Osteocyte (in vitro differentiated cells): ENCODE results near the gene DUSP14. TPM values are rescaled to one million over a fixed set of nuclear protein-coding genes. Genes with fewer than 3 reads are reported as not detected.

Source experiments
- DNase-seq: peaks from one replicate; pipeline ENCODE4 v3.0.0; 2021; ENCODE audit warnings: mixed read lengths; ENCODE audit not compliant: unreplicated experiment; ENCODE audit errors: extremely low spot score
- H3K27ac Mint-ChIP-seq: one replicate; pipeline ENCODE4 v1.8.0; 2021; ENCODE audit warnings: mild to moderate bottlenecking, mixed read lengths; ENCODE audit not compliant: unreplicated experiment
- H3K27me3 Mint-ChIP-seq: one replicate; pipeline ENCODE4 v1.8.0; 2021; ENCODE audit warnings: mixed read lengths; ENCODE audit not compliant: unreplicated experiment
- H3K36me3 Mint-ChIP-seq: one replicate; pipeline ENCODE4 v1.8.0; 2021; ENCODE audit warnings: mixed read lengths; ENCODE audit not compliant: unreplicated experiment
- H3K4me1 Mint-ChIP-seq: one replicate; pipeline ENCODE4 v1.8.0; 2021; ENCODE audit warnings: mixed read lengths; ENCODE audit not compliant: unreplicated experiment
- H3K4me3 Mint-ChIP-seq: one replicate; pipeline ENCODE4 v1.8.0; 2021; ENCODE audit warnings: mild to moderate bottlenecking, moderate library complexity, mixed read lengths; ENCODE audit not compliant: unreplicated experiment
- H3K9me3 Mint-ChIP-seq: one replicate; pipeline ENCODE4 v1.8.0; 2021; ENCODE audit warnings: mixed read lengths; ENCODE audit not compliant: unreplicated experiment
- total RNA-seq: library from RNA; stranded (reverse); gene quantifications from 2 replicates; pipeline ENCODE4 v1.2.1, GENCODE V29; 2021
- TF ChIP-seq, protein P1 (sequence below): fragments of 200-600 bp; sonication (generic); IDR thresholded peaks from 2 replicates; pipeline ENCODE4 v1.5.0; 2021; ENCODE audit warnings: antibody characterized with exemption, mild to moderate bottlenecking, moderate library complexity

The DUSP14 gene
- total RNA-seq, 1 donor from 2014 or later, result 35.7 TPM

DNA sequence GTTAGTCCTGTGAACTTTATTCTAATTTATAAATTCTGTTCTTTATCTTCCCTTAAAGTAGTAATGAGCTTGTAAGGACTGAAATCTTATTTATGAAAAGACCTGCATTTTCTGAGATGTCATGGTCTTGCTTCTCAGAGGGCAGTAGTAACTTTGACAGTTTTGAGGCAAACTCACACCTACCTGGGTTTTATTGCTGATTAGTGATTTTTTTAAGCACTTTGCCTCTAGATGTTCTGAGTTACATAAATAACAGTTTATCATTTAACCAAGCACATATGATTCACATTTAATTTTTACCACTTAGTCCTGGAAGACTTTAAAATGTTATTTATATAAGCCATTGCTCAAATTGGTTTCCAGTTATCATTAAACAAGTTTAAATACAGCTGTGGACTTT lies 10.7 kb downstream of the DUSP14 start:
- H3K4me3 Mint-ChIP-seq, result no peak overlapping the region
- DNase-seq, result no peak
- no peaks in the 10 kb centered on the region for H3K36me3 Mint-ChIP-seq
- no peaks in the 10 kb centered on the region for H3K9me3 Mint-ChIP-seq
- peaks cover 12% of the 10 kb centered on the region for H3K4me1 Mint-ChIP-seq
- TF ChIP-seq, protein P1, sequence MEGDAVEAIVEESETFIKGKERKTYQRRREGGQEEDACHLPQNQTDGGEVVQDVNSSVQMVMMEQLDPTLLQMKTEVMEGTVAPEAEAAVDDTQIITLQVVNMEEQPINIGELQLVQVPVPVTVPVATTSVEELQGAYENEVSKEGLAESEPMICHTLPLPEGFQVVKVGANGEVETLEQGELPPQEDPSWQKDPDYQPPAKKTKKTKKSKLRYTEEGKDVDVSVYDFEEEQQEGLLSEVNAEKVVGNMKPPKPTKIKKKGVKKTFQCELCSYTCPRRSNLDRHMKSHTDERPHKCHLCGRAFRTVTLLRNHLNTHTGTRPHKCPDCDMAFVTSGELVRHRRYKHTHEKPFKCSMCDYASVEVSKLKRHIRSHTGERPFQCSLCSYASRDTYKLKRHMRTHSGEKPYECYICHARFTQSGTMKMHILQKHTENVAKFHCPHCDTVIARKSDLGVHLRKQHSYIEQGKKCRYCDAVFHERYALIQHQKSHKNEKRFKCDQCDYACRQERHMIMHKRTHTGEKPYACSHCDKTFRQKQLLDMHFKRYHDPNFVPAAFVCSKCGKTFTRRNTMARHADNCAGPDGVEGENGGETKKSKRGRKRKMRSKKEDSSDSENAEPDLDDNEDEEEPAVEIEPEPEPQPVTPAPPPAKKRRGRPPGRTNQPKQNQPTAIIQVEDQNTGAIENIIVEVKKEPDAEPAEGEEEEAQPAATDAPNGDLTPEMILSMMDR, result no peak
- no peak overlapping the region for H3K27ac Mint-ChIP-seq
- H3K27me3 Mint-ChIP-seq, result no peaks in the 10 kb centered on the region

DNA sequence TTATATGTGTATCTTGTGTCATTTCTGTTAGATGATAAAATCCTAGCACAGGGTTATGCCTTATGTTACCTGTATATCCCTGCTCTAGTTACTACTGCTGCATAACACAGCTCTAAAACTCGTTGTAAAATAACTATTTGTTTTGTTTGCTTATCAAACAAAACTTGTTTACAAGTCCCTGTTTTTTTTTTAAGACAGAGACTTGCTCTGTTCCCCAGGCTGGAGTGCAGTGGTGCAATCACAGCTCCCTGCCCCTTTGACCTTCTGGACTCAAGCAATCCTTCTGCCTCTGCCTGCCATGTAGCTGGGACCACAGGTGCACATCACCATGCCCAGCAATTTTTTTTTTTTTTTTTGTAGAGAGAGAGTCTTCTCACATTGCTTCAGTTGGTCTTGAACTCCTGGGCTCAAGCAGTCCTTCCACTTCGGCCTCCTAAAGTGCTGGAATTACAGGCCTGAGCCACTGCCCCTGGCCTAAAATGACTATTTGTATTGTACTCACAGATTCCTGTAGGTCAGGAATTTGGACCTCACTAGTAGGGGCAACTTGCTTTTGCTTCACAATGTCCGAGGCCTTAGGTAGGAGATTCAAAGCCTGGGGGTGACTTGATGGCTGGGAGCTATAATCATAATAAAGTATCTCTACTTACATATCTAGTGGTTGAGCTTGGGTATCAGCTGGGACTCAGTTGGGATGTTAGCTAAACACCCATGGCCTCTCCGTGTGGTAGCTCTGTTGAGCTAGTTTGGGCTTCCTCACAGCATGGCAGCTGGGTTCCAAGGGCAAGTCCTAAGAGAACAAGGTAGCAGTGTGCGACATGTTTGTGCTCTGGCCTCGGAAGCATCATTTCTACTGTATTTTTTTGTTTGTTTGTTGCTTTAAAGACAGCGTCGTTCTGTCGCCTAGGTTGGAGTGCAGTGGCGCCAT lies 12.6 kb downstream of the DUSP14 start:
- TF ChIP-seq, protein P1, result no peak
- Mint-ChIP-seq H3K9me3 (no peaks in the 10 kb centered on the region), H3K4me3 (no peak overlapping the region), H3K27ac (no peak overlapping the region), H3K36me3 (no peaks in the 10 kb centered on the region), H3K27me3 (no peaks in the 10 kb centered on the region), H3K4me1 (peaks cover 19% of the 10 kb centered on the region)
- no peak for DNase-seq

DNA sequence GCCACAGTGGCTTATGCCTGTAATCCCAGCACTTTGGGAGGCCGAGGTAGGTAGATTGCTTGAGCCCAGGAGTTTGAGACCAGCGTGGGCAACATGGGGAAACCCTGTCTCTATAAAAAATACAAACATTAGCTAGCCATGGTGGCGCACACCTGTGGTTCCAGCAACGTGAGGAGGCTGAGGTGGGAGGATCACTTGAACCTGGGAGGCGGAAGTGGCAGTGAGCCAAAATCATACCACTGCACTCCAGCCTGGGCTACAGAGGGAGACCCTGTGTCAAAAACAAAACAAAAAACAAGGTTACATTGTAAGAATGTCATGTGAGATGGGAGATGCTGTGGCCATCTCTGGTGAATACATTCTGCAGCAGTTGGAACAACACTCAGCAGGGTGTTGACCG lies 13.5 kb downstream of the DUSP14 start:
- H3K4me3 Mint-ChIP-seq, result no peak overlapping the region
- peaks cover 17% of the 10 kb centered on the region for H3K4me1 Mint-ChIP-seq
- TF ChIP-seq, protein P1, result no peak
- H3K27ac Mint-ChIP-seq, result no peak overlapping the region
- no peaks in the 10 kb centered on the region for H3K9me3 Mint-ChIP-seq
- H3K36me3 Mint-ChIP-seq, result no peaks in the 10 kb centered on the region
- no peaks in the 10 kb centered on the region for H3K27me3 Mint-ChIP-seq
- no peak for DNase-seq

DNA sequence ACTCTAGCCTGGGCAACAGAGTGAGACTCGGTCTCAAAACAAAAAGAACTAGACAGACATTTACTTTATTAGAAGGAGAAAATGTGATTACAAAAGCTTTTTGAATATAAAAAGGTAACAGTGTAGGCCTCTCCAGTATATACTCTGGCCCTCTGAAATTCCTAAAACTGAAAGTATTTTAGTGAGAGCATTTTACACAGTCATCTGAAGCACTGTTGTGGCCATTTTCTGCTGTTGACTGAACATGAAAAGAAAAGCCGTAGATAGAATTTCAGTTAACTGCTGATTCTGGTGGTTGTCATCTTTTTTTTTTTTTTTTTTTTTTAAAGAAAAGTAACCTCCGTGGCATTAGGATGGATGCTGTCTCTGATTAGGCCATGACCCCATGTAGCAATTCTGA lies 15.6 kb downstream of the DUSP14 start:
- no peak overlapping the region for H3K27ac Mint-ChIP-seq
- no peaks in the 10 kb centered on the region for H3K36me3 Mint-ChIP-seq
- DNase-seq, result no peak
- H3K4me3 Mint-ChIP-seq, result no peak overlapping the region
- no peaks in the 10 kb centered on the region for H3K9me3 Mint-ChIP-seq
- no peaks in the 10 kb centered on the region for H3K27me3 Mint-ChIP-seq
- TF ChIP-seq, protein P1, result no peak
- H3K4me1 Mint-ChIP-seq, result peaks cover 16% of the 10 kb centered on the region

DNA sequence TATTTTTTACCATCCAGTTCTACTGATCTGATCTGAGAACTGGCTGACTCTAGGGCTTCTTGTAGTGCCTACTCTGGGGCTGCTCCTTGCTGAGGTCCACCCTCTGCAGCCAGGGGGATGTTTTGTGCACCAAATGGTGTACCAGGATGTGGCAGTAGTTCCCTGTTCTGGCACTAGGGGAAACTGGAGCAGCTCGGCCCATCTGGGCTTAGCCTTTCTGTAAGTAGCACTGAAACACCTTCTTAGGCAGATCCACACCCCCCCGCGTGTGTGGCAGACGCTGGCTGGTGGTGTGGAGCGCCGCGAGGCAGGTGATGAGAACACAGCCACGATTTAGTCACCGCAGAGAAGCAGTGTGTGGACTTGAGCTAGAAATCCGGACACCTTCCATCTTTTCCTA lies 17.0 kb downstream of the DUSP14 start:
- H3K4me1 Mint-ChIP-seq, result peaks cover 11% of the 10 kb centered on the region
- TF ChIP-seq, protein P1, result peak; percentile 42
- H3K4me3 Mint-ChIP-seq, result no peak overlapping the region
- no peaks in the 10 kb centered on the region for H3K27me3 Mint-ChIP-seq
- H3K9me3 Mint-ChIP-seq, result no peaks in the 10 kb centered on the region
- peak overlapping the region; percentile 50 for H3K27ac Mint-ChIP-seq
- DNase-seq, result no peak
- no peaks in the 10 kb centered on the region for H3K36me3 Mint-ChIP-seq
